ENCODE results near the gene C4orf50.

GRCh38 chr4:5927747-5928146, 90.5 kb downstream of the C4orf50 start:
- TF ChIP-seq REST (IDR thresholded peaks at IDR 0.05; ENCODE audit: insufficient replicate concordance, low read depth) = no peak
- no peak for TF ChIP-seq CTCF (IDR thresholded peaks at IDR 0.05; ENCODE audit: insufficient read depth, low read length)
- no peak for TF ChIP-seq SPI1 (IDR thresholded peaks at IDR 0.05; ENCODE audit: borderline replicate concordance, low read depth)
- no peak for TF ChIP-seq POLR2AphosphoS5 (IDR thresholded peaks at IDR 0.05; ENCODE audit: low read depth)
